Left ventricle myocardium inferior (tissue), 1 donor: ENCODE measurements around the gene ERICH3. TPM values are rescaled to one million over a fixed set of nuclear protein-coding genes. Genes with fewer than 3 reads are reported as not detected.

Experiments used
- DNase-seq: peaks from one replicate; pipeline ENCODE4 v3.0.0-alpha.2; 2020
- H3K27ac ChIP-seq: fragments of 200-600 bp; replicated peaks from 2 replicates; pipeline ENCODE4 v1.8.0; 2021
- H3K27me3 ChIP-seq: fragments of 200-600 bp; 2 replicates; pipeline ENCODE4 v1.8.0; 2021; ENCODE audit warnings: low read depth
- H3K36me3 ChIP-seq: fragments of 200-600 bp; 2 replicates; pipeline ENCODE4 v1.8.0; 2021
- H3K4me1 ChIP-seq: fragments of 200-600 bp; 2 replicates; pipeline ENCODE4 v1.8.0; 2021
- H3K4me3 ChIP-seq: fragments of 200-600 bp; 2 replicates; pipeline ENCODE4 v1.8.0; 2021; ENCODE audit warnings: mild to moderate bottlenecking, moderate library complexity
- H3K9me3 ChIP-seq: fragments of 200-600 bp; replicated peaks from 2 replicates; pipeline ENCODE4 v1.8.0; 2021
- CTCF ChIP-seq: fragments of 200-600 bp; IDR thresholded peaks from 2 replicates; pipeline ENCODE4 v1.8.0; 2021; ENCODE audit warnings: antibody characterized with exemption, mild to moderate bottlenecking, borderline replicate concordance
- intact Hi-C: fragments of 100-400 bp; cut with micrococcal nuclease; formaldehyde crosslinking; loops from one replicate; pipeline ENCODE4 v1.11.0; 2022
- total RNA-seq: library from RNA; stranded (reverse); fragmentation: NEBNext Ultra II Directional; extraction: Animal tissue kit (Norgen Biotek cat#: 25700); gene quantifications from one replicate; pipeline ENCODE4 v1.2.1, GENCODE V29; 2021
- donor health status: DM: no; HTN: yes; CAD: no; lungs with severe emphysema.

Gene ERICH3
- total RNA-seq, 1 donor from 2014 or later = not detected

GRCh38 chr1:74583397-74583796 is 90.2 kb downstream of the ERICH3 start:
- no peaks in the 10 kb centered on the region for H3K9me3 ChIP-seq
- intact Hi-C loops = no loop called here
- H3K36me3 ChIP-seq = no peaks in the 10 kb centered on the region
- H3K4me3 ChIP-seq = no peak overlapping the region
- DNase-seq = no peak
- H3K4me1 ChIP-seq = no peaks in the 10 kb centered on the region
- H3K27me3 ChIP-seq = no peaks in the 10 kb centered on the region
- H3K27ac ChIP-seq = no peak overlapping the region
- TF ChIP-seq CTCF = no peak

GRCh38 chr1:74579425-74579824 is 94.2 kb downstream of the ERICH3 start:
- Histone ChIP-seq H3K27me3 (peaks cover under 1% of the 10 kb centered on the region), H3K36me3 (no peaks in the 10 kb centered on the region), H3K9me3 (no peaks in the 10 kb centered on the region), H3K27ac (no peak overlapping the region), H3K4me3 (no peak overlapping the region), H3K4me1 (no peaks in the 10 kb centered on the region)
- no peak for TF ChIP-seq CTCF
- intact Hi-C loops = no loop called here
- DNase-seq = no peak

- no peak overlapping the region for H3K27ac ChIP-seq
- no peaks in the 10 kb centered on the region for H3K36me3 ChIP-seq
- H3K27me3 ChIP-seq = peaks cover 14% of the 10 kb centered on the region
- H3K4me1 ChIP-seq = no peaks in the 10 kb centered on the region
- intact Hi-C loops = no loop called here
- no peak for TF ChIP-seq CTCF
- H3K4me3 ChIP-seq = no peak overlapping the region
- H3K9me3 ChIP-seq = no peaks in the 10 kb centered on the region
- no peak for DNase-seq
Measured at GRCh38 chr1:74578101-74578500, 95.5 kb downstream of the ERICH3 start.

- DNase-seq = no peak
- intact Hi-C loops = no loop called here
- H3K9me3 ChIP-seq = no peaks in the 10 kb centered on the region
- H3K4me3 ChIP-seq = no peak overlapping the region
- H3K27ac ChIP-seq = no peak overlapping the region
- peaks cover 39% of the 10 kb centered on the region for H3K27me3 ChIP-seq
- no peaks in the 10 kb centered on the region for H3K4me1 ChIP-seq
- no peaks in the 10 kb centered on the region for H3K36me3 ChIP-seq
- TF ChIP-seq CTCF = no peak
Measured at GRCh38 chr1:74571891-74572290, 101.7 kb downstream of the ERICH3 start.

GRCh38 chr1:74571493-74571800 is 102.1 kb downstream of the ERICH3 start:
- no peak for TF ChIP-seq CTCF
- Histone ChIP-seq H3K4me1 (no peaks in the 10 kb centered on the region), H3K27ac (no peak overlapping the region), H3K27me3 (peaks cover 39% of the 10 kb centered on the region), H3K4me3 (no peak overlapping the region), H3K9me3 (no peaks in the 10 kb centered on the region), H3K36me3 (no peaks in the 10 kb centered on the region)
- intact Hi-C loops = no loop called here
- DNase-seq = no peak
